HEK293T (cell line): Measurements from ENCODE around the gene SMIM26.

Source experiments
- CTCF ChIA-PET: fragments of 350-600 bp; formaldehyde crosslinking; extraction: SDS; loops from one replicate; lab custom pipeline; 2021; ENCODE audit warnings: antibody characterized with exemption, inconsistent platforms; lab: Yijun Ruan, JAX
- POLR2A ChIA-PET: fragments of 350-600 bp; formaldehyde crosslinking; extraction: SDS; loops from one replicate; lab custom pipeline; 2020; ENCODE audit warnings: antibody characterized with exemption, inconsistent platforms; lab: Yijun Ruan, JAX
- DNase-seq: peaks from one replicate; pipeline ENCODE4 v3.0.0; 2012; ENCODE audit warnings: mixed read lengths; ENCODE audit errors: extremely low spot score
- ARNT ChIP-seq: fragments of 450-650 bp; IDR thresholded peaks from 2 replicates; pipeline ENCODE4 v1.6.1; 2017; ENCODE audit warnings: mild to moderate bottlenecking
- BHLHE40 ChIP-seq: fragments of 450-650 bp; IDR thresholded peaks from 2 replicates; pipeline ENCODE4 v1.6.1; 2016; ENCODE audit warnings: mild to moderate bottlenecking, moderate library complexity, borderline replicate concordance
- CTBP1 ChIP-seq: fragments of 450-650 bp; IDR thresholded peaks from 2 replicates; pipeline ENCODE4 v1.6.1; 2016; ENCODE audit warnings: borderline replicate concordance
- ELF4 ChIP-seq: fragments of 450-650 bp; IDR thresholded peaks from 2 replicates; pipeline ENCODE4 v1.6.1; 2017; ENCODE audit warnings: antibody characterized with exemption
- FOXA1 ChIP-seq: fragments of 450-650 bp; IDR thresholded peaks from 2 replicates; pipeline ENCODE4 v1.6.1; 2016; ENCODE audit warnings: mild to moderate bottlenecking
- FOXK2 ChIP-seq: fragments of 450-650 bp; IDR thresholded peaks from 2 replicates; pipeline ENCODE4 v1.6.1; 2016; ENCODE audit warnings: mild to moderate bottlenecking
- FOXM1 ChIP-seq: fragments of 450-650 bp; IDR thresholded peaks from 2 replicates; pipeline ENCODE4 v1.6.1; 2017; ENCODE audit warnings: mild to moderate bottlenecking, borderline replicate concordance
- HDGF ChIP-seq: fragments of 450-650 bp; IDR thresholded peaks from 2 replicates; pipeline ENCODE4 v1.6.1; 2017; ENCODE audit warnings: antibody characterized with exemption, borderline replicate concordance
- L3MBTL2 ChIP-seq: fragments of 450-650 bp; conservative IDR thresholded peaks from 2 replicates; pipeline ENCODE4 v1.6.1; 2016; ENCODE audit warnings: mild to moderate bottlenecking
- LEF1 ChIP-seq: fragments of 450-650 bp; IDR thresholded peaks from 2 replicates; pipeline ENCODE4 v1.6.1; 2017; ENCODE audit warnings: mild to moderate bottlenecking, borderline replicate concordance
- NFRKB ChIP-seq: fragments of 450-650 bp; IDR thresholded peaks from 2 replicates; pipeline ENCODE4 v1.6.1; 2016; ENCODE audit warnings: mild to moderate bottlenecking, moderate library complexity
- PKNOX1 ChIP-seq: fragments of 450-650 bp; IDR thresholded peaks from 2 replicates; pipeline ENCODE4 v1.6.1; 2016
- SP1 ChIP-seq: fragments of 450-650 bp; IDR thresholded peaks from 2 replicates; pipeline ENCODE4 v1.6.1; 2017
- SUZ12 ChIP-seq: fragments of 450-650 bp; IDR thresholded peaks from 2 replicates; pipeline ENCODE4 v1.6.1; 2016; ENCODE audit warnings: mild to moderate bottlenecking
- TARDBP ChIP-seq: fragments of 450-650 bp; IDR thresholded peaks from 2 replicates; pipeline ENCODE4 v1.6.1; 2016
- ZNF384 ChIP-seq: fragments of 450-650 bp; IDR thresholded peaks from 2 replicates; pipeline ENCODE4 v1.6.1; 2016

SMIM26 gene

GRCh38 chr20:18545566-18545965 is 21.7 kb upstream of the SMIM26 start:
- TF ChIP-seq CTBP1 (no peak), FOXK2 (no peak), TARDBP (no peak), SUZ12 (no peak), NFRKB (no peak)
- CTCF ChIA-PET = no interaction called here
- POLR2A ChIA-PET = interaction anchor here (1.4 kb wide), 1 partner anchor 38 kb away, joined by 4 read pairs; the partner anchor contains the start of gene SEC23B
- DNase-seq = no peak

GRCh38 chr20:18548465-18548864 is 18.8 kb upstream of the SMIM26 start:
- TF ChIP-seq CTBP1 = no peak
- no peak for TF ChIP-seq BHLHE40
- no peak for TF ChIP-seq L3MBTL2
- no peak for TF ChIP-seq PKNOX1
- TF ChIP-seq HDGF = no peak
- TF ChIP-seq ZNF384 = no peak
- no peak for TF ChIP-seq FOXK2
- no peak for TF ChIP-seq NFRKB
- no peak for TF ChIP-seq FOXM1
- TF ChIP-seq LEF1 = no peak
- no peak for TF ChIP-seq ARNT
- TF ChIP-seq SUZ12 = no peak
- TF ChIP-seq FOXA1 = no peak
- no peak for TF ChIP-seq TARDBP
- no peak for TF ChIP-seq ELF4
- CTCF ChIA-PET = no interaction called here
- POLR2A ChIA-PET = no interaction called here
- DNase-seq = no peak

- POLR2A ChIA-PET = interaction anchor here (0.9 kb wide), 1 partner anchor 46 kb away, joined by 5 read pairs; the partner anchor contains the start of gene SEC23B
Observed at GRCh38 chr20:18553746-18554145, 13.5 kb upstream of the SMIM26 start.

GRCh38 chr20:18567739-18568091 is 483 bp downstream of the SMIM26 start:
- ChIA-PET POLR2A (no interaction called here), CTCF (no interaction called here)
- TF ChIP-seq SP1 (no peak), FOXA1 (no peak), SUZ12 (no peak), L3MBTL2 (no peak), ARNT (no peak), FOXK2 (no peak), HDGF (no peak), FOXM1 (no peak), LEF1 (no peak), PKNOX1 (no peak), ZNF384 (no peak)
- no peak for DNase-seq

More at GRCh38 chr20:18553746-18554145, 13.5 kb upstream of the SMIM26 start:
- CTCF ChIA-PET = no interaction called here
- TF ChIP-seq CTBP1 (no peak), SUZ12 (no peak), TARDBP (no peak), PKNOX1 (no peak), L3MBTL2 (no peak), NFRKB (no peak), ARNT (no peak), FOXA1 (no peak), BHLHE40 (no peak), FOXK2 (no peak), HDGF (no peak), ELF4 (no peak), SP1 (no peak), ZNF384 (no peak), FOXM1 (no peak), LEF1 (no peak)
- DNase-seq = no peak

- ChIA-PET CTCF (no interaction called here), POLR2A (interaction anchor here (0.6 to 1.0 kb wide), 3 partner anchors 9 to 74 kb away, joined by 3 read pairs; partner anchors contain the start of genes RBBP9 and SEC23B)
- DNase-seq = no peak
- TF ChIP-seq L3MBTL2 = no peak
- no peak for TF ChIP-seq ARNT
- no peak for TF ChIP-seq TARDBP
- TF ChIP-seq SP1 = no peak
- no peak for TF ChIP-seq FOXA1
- no peak for TF ChIP-seq NFRKB
- no peak for TF ChIP-seq FOXM1
- no peak for TF ChIP-seq CTBP1
- no peak for TF ChIP-seq ZNF384
- TF ChIP-seq HDGF = no peak
- no peak for TF ChIP-seq BHLHE40
- no peak for TF ChIP-seq LEF1
- TF ChIP-seq ELF4 = no peak
- no peak for TF ChIP-seq FOXK2
- no peak for TF ChIP-seq PKNOX1
Observed at GRCh38 chr20:18571009-18571408, 3.8 kb downstream of the SMIM26 start.

GRCh38 chr20:18571578-18571977 is 4.3 kb downstream of the SMIM26 start:
- POLR2A ChIA-PET = interaction anchor here (0.6 to 1.0 kb wide), 2 partner anchors 8 to 64 kb away, joined by 3 read pairs; partner anchors contain the start of gene SEC23B
- CTCF ChIA-PET = no interaction called here
- TF ChIP-seq L3MBTL2 (no peak), ELF4 (no peak), CTBP1 (no peak), TARDBP (no peak), ARNT (no peak), NFRKB (no peak)
- no peak for DNase-seq
